ENCODE measurements around the gene EIF4G2.

DNA sequence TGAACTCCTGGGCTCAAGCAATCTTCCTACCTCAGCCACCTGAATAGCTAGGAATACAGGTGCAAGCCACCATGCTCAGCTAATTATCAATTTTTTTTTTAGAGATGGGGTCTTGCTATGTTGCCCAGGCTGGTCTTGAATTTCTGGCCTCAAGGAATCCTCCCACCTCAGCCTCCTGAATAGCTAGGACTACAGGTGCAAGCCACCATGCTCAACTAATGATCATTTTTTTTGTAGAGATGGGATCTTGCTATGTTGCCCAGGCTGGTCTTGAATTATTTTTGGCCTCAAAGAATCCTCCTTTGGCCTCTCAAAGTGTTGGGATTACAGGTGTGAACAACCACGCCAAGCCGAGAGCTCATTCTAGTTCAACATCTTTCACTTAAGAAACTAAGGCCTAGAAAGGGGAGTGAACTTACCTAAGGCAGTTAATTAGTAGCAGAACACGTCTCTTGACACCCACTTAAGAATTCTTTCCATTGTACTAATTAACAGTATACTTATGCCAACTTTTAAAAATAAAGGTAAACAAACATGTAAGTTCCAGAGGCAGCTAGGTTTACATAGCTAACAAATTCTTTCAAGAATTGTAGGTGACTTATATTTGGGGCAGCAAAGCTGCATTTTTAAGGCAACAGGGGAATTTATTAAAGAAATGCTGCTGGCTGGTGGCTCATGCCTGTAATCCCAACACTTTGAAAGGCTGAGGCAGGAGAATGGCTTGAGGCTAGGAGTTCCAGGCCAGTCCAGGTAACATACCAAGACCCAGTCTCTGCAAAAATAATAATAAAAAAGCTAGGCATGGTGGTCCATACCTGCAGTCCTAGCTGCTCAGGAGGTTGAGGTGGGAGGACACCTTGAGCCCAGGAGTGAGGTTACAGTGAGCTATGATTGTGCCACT is 39.5 kb upstream of the EIF4G2 start:
- TF ChIP-seq, protein P1, sequence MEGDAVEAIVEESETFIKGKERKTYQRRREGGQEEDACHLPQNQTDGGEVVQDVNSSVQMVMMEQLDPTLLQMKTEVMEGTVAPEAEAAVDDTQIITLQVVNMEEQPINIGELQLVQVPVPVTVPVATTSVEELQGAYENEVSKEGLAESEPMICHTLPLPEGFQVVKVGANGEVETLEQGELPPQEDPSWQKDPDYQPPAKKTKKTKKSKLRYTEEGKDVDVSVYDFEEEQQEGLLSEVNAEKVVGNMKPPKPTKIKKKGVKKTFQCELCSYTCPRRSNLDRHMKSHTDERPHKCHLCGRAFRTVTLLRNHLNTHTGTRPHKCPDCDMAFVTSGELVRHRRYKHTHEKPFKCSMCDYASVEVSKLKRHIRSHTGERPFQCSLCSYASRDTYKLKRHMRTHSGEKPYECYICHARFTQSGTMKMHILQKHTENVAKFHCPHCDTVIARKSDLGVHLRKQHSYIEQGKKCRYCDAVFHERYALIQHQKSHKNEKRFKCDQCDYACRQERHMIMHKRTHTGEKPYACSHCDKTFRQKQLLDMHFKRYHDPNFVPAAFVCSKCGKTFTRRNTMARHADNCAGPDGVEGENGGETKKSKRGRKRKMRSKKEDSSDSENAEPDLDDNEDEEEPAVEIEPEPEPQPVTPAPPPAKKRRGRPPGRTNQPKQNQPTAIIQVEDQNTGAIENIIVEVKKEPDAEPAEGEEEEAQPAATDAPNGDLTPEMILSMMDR (IDR thresholded peaks at IDR 0.05): no peak
- TF ChIP-seq POLR2A (IDR thresholded peaks at IDR 0.05): no peak

Measured in right lobe of liver (tissue), 4 donors.